NK-92 (cell line): Measurements from ENCODE around the gene SLIT3.

Source experiments
- DNase-seq: peaks from one replicate; lab custom pipeline; 2025; ENCODE audit not compliant: unreplicated experiment; lab: John Stamatoyannopoulos, UW

The SLIT3 gene

GRCh38 chr5:168788786-168789185 lies 512.2 kb downstream of the SLIT3 start:
- DNase-seq = no peak

GRCh38 chr5:168788107-168788506 lies 512.8 kb downstream of the SLIT3 start:
- no peak for DNase-seq

- DNase-seq = no peak
Measured at GRCh38 chr5:168786147-168786546, 514.8 kb downstream of the SLIT3 start.

GRCh38 chr5:168784454-168784853 lies 516.5 kb downstream of the SLIT3 start:
- DNase-seq = no peak

- no peak for DNase-seq
Measured at GRCh38 chr5:168781941-168782571, 518.9 kb downstream of the SLIT3 start.

- DNase-seq = no peak
Measured at GRCh38 chr5:168780888-168781287, 520.1 kb downstream of the SLIT3 start.

- DNase-seq = no peak
Measured at GRCh38 chr5:168779333-168779732, 521.6 kb downstream of the SLIT3 start.

- no peak for DNase-seq
Measured at GRCh38 chr5:168778536-168778935, 522.4 kb downstream of the SLIT3 start.

GRCh38 chr5:168777651-168778050 lies 523.3 kb downstream of the SLIT3 start:
- no peak for DNase-seq

- DNase-seq = no peak
Measured at GRCh38 chr5:168776070-168776469, 524.9 kb downstream of the SLIT3 start.

- DNase-seq = no peak
Measured at GRCh38 chr5:168773226-168773625, 527.7 kb downstream of the SLIT3 start.

GRCh38 chr5:168772316-168772961 lies 528.5 kb downstream of the SLIT3 start:
- DNase-seq = no peak

- no peak for DNase-seq
Measured at GRCh38 chr5:168771678-168772077, 529.3 kb downstream of the SLIT3 start.

- no peak for DNase-seq
Measured at GRCh38 chr5:168770996-168771395, 529.9 kb downstream of the SLIT3 start.

GRCh38 chr5:168770036-168770498 lies 530.9 kb downstream of the SLIT3 start:
- no peak for DNase-seq

- DNase-seq = no peak
Measured at GRCh38 chr5:168768172-168768571, 532.8 kb downstream of the SLIT3 start.

- DNase-seq = no peak
Measured at GRCh38 chr5:168766426-168766700, 534.6 kb downstream of the SLIT3 start.

- no peak for DNase-seq
Measured at GRCh38 chr5:168765551-168766425, 535.2 kb downstream of the SLIT3 start.

- no peak for DNase-seq
Measured at GRCh38 chr5:168765086-168765550, 535.8 kb downstream of the SLIT3 start.

GRCh38 chr5:168756453-168757391 lies 544.2 kb downstream of the SLIT3 start:
- no peak for DNase-seq

- DNase-seq = no peak
Measured at GRCh38 chr5:168755548-168756093, 545.3 kb downstream of the SLIT3 start.
